ENCODE results near the gene TOR4A. TPM values are rescaled to one million over a fixed set of nuclear protein-coding genes. Genes with fewer than 3 reads are reported as not detected.
A peak's percentile ranks its signal among the peaks of the same experiment; 100 is the strongest.

The TOR4A gene
- total RNA-seq, 1 experiment from 2014 or later = 37.1 TPM

DNA sequence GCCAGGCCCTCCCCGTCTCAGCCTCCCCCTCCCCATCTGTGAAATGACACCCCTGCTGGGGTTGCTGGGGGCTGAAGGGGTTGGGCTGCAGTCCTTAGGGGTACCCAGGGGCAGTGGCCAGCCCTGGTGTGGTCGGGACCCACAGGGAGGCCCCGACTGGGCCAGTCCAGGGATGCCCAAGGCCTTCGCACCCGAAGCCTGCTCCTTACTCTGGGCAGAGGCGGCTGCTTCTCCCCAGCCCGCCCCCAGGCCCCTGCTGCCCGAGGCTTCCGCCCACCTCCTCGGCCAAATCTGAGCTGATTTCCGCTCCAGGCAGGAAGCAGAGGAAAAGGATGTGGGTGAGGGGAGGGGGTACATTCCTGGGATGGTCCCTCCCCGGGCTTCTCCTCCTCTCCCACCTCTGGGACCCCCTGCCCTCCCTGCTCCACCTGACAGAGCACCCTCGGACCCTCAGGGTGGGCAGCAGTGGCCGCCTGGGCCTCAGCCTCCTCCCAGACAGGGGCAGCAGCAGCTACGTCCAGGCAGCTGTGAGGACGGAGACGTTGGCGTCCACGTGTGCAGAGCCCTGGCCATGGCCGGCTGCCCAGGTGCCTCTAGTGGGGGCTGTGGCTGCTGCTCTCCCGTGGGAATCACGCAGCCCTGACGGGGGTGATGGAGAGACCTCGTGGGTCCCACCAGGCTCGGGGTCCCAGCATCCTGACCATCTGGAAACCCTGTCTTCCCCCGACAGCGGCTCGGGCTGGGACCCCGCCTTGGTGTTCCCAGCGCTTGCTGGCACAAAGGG lies 28.7 kb downstream of the TOR4A start:
- H3K9me3 ChIP-seq (ENCODE audit: control insufficient read depth, insufficient read depth, low read depth, low read length) = no peaks in the 10 kb centered on the region
- in situ Hi-C loops (cut with HindIII; ENCODE audit: low pct_unique_long_range_greater_than_20kb, low sequenced_read_pairs) (no loop called here), intact Hi-C loops (cut with micrococcal nuclease; ENCODE audit: unreplicated experiment) (no loop called here)
- ChIA-PET CTCF (interaction anchor here (0.6 kb wide), 3 partner anchors 13 to 268 kb away, joined by 3 to 7 read pairs (median 3); no protein-coding TSS in a partner anchor), POLR2A (interaction anchor here (0.6 kb wide), 1 partner anchor 10 kb away, joined by 9 read pairs; no protein-coding TSS in a partner anchor)
- BruUV-seq (replicated peaks) = no TSS peak
- DNase-seq (ENCODE audit: low read depth, low spot score) = no peak
- H3K36me3 ChIP-seq (ENCODE audit: control insufficient read depth, insufficient read depth, low read length) = no peaks in the 10 kb centered on the region
- peak overlapping the region; percentile 23 for H3K27ac ChIP-seq (ENCODE audit: low read length)
- H3K4me3 ChIP-seq (ENCODE audit: low read depth in 2 of 2, low read length in 2 of 2) = no peak overlapping the region
- H3K4me1 ChIP-seq (ENCODE audit: control insufficient read depth, insufficient read depth, low read length) = peaks cover 40% of the 10 kb centered on the region
- no peak for ATAC-seq
- no peaks in the 10 kb centered on the region for H3K27me3 ChIP-seq (ENCODE audit: control insufficient read depth, insufficient read depth, low read length)
- TF ChIP-seq TCF7L2 (IDR thresholded peaks at IDR 0.05; ENCODE audit: low read depth, low read length) (no peak), SIN3A (IDR thresholded peaks at IDR 0.05; ENCODE audit: borderline replicate concordance, insufficient read depth, low read depth, low read length) (no peak)
- TF ChIP-seq, protein P1, sequence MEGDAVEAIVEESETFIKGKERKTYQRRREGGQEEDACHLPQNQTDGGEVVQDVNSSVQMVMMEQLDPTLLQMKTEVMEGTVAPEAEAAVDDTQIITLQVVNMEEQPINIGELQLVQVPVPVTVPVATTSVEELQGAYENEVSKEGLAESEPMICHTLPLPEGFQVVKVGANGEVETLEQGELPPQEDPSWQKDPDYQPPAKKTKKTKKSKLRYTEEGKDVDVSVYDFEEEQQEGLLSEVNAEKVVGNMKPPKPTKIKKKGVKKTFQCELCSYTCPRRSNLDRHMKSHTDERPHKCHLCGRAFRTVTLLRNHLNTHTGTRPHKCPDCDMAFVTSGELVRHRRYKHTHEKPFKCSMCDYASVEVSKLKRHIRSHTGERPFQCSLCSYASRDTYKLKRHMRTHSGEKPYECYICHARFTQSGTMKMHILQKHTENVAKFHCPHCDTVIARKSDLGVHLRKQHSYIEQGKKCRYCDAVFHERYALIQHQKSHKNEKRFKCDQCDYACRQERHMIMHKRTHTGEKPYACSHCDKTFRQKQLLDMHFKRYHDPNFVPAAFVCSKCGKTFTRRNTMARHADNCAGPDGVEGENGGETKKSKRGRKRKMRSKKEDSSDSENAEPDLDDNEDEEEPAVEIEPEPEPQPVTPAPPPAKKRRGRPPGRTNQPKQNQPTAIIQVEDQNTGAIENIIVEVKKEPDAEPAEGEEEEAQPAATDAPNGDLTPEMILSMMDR (IDR thresholded peaks at IDR 0.05) = no peak

DNA sequence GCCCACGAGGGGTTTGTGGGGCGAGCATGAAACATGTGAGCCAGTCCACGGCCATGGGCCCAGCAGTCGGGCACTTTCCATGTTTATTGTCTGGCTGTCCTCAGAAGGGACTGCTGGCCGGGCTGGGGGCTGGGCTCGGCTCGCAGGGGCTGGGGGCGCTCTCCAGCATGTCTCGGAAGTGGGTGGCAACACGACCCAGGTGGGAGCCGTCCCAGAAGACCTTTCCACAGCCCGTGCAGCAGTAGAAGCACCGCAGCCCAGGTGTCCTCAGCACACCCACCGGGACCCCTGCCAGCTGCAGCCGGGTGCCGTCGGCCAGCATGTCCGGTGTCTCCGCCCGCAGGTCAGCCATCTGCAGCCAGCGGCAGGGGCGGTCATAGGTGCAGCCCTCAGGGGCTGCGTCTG lies 29.3 kb downstream of the TOR4A start:
- CTCF ChIA-PET = interaction anchor here (0.6 kb wide), 3 partner anchors 13 to 267 kb away, joined by 3 to 7 read pairs (median 3); no protein-coding TSS in a partner anchor
- no peak for ATAC-seq

More for the DNA sequence above, 29.3 kb downstream of the TOR4A start:
- Histone ChIP-seq H3K4me3 (ENCODE audit: low read depth in 2 of 2, low read length in 2 of 2) (no peak overlapping the region), H3K9me3 (ENCODE audit: control insufficient read depth, insufficient read depth, low read depth, low read length) (no peaks in the 10 kb centered on the region), H3K4me1 (ENCODE audit: control insufficient read depth, insufficient read depth, low read length) (peaks cover 40% of the 10 kb centered on the region), H3K27ac (ENCODE audit: low read length) (no peak overlapping the region), H3K27me3 (ENCODE audit: control insufficient read depth, insufficient read depth, low read length) (no peaks in the 10 kb centered on the region), H3K36me3 (ENCODE audit: control insufficient read depth, insufficient read depth, low read length) (no peaks in the 10 kb centered on the region)
- no TSS peak for BruUV-seq (replicated peaks)
- intact Hi-C loops (cut with micrococcal nuclease; ENCODE audit: unreplicated experiment) (no loop called here), in situ Hi-C loops (cut with HindIII; ENCODE audit: low pct_unique_long_range_greater_than_20kb, low sequenced_read_pairs) (no loop called here)
- TF ChIP-seq TCF7L2 (IDR thresholded peaks at IDR 0.05; ENCODE audit: low read depth, low read length) (no peak), SIN3A (IDR thresholded peaks at IDR 0.05; ENCODE audit: borderline replicate concordance, insufficient read depth, low read depth, low read length) (no peak), POLR2AphosphoS5 (IDR thresholded peaks at IDR 0.05; ENCODE audit: low read depth, low read length) (no peak)
- TF ChIP-seq, protein P2, sequence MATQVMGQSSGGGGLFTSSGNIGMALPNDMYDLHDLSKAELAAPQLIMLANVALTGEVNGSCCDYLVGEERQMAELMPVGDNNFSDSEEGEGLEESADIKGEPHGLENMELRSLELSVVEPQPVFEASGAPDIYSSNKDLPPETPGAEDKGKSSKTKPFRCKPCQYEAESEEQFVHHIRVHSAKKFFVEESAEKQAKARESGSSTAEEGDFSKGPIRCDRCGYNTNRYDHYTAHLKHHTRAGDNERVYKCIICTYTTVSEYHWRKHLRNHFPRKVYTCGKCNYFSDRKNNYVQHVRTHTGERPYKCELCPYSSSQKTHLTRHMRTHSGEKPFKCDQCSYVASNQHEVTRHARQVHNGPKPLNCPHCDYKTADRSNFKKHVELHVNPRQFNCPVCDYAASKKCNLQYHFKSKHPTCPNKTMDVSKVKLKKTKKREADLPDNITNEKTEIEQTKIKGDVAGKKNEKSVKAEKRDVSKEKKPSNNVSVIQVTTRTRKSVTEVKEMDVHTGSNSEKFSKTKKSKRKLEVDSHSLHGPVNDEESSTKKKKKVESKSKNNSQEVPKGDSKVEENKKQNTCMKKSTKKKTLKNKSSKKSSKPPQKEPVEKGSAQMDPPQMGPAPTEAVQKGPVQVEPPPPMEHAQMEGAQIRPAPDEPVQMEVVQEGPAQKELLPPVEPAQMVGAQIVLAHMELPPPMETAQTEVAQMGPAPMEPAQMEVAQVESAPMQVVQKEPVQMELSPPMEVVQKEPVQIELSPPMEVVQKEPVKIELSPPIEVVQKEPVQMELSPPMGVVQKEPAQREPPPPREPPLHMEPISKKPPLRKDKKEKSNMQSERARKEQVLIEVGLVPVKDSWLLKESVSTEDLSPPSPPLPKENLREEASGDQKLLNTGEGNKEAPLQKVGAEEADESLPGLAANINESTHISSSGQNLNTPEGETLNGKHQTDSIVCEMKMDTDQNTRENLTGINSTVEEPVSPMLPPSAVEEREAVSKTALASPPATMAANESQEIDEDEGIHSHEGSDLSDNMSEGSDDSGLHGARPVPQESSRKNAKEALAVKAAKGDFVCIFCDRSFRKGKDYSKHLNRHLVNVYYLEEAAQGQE (IDR thresholded peaks at IDR 0.05; ENCODE audit: insufficient read depth in 1 of 2, low read depth in 2 of 2, low read length in 1 of 2) = no peak
- TF ChIP-seq, protein P1 (IDR thresholded peaks at IDR 0.05) = no peak
- POLR2A ChIA-PET = interaction anchor here (0.6 kb wide), 1 partner anchor 9 kb away, joined by 9 read pairs; no protein-coding TSS in a partner anchor
- no peak for DNase-seq (ENCODE audit: low read depth, low spot score)
